GM12878 (cell line): ENCODE measurements around the gene GMDS. TPM values are rescaled to one million over a fixed set of nuclear protein-coding genes. Genes with fewer than 3 reads are reported as not detected.

ENCODE experiments used
- ATAC-seq: fragments of 200-7000 bp; cut with Tn5 transposase; 3 replicates; pipeline ENCODE4 v1.9.1; 2020; ENCODE audit warnings: mild to moderate bottlenecking, moderate library complexity
- BruUV-seq: library from RNA; stranded (reverse); fragments of 400-500 nt; replicated peaks from 2 replicates; lab custom pipeline; 2021; lab: Mats Ljungman, UMichigan
- CTCF ChIA-PET: fragments of 300-600 bp; sonication (Branson Sonifier 250); formaldehyde crosslinking; extraction: SDS; loops from one replicate; lab custom pipeline; 2021; ENCODE audit warnings: inconsistent platforms; lab: Yijun Ruan, JAX
- POLR2A ChIA-PET: fragments of 350-600 bp; formaldehyde crosslinking; extraction: SDS; loops from one replicate; lab custom pipeline; 2021; ENCODE audit warnings: inconsistent platforms; lab: Charles Lee
- RAD21 ChIA-PET: fragments of 300-600 bp; sonication (Branson Sonifier 250); formaldehyde crosslinking; loops from one replicate; lab custom pipeline; 2023; ENCODE audit warnings: antibody characterized with exemption; ENCODE audit not compliant: unreplicated experiment; lab: Charles Lee
- SMC1A ChIA-PET: fragments of 300-600 bp; sonication (Branson Sonifier 250); formaldehyde crosslinking; loops from one replicate; lab custom pipeline; 2023; ENCODE audit not compliant: unreplicated experiment, uncharacterized antibody; lab: Charles Lee
- DNase-seq: peaks from one replicate; pipeline ENCODE4 v3.0.0-alpha.2; 2011; ENCODE audit warnings: low read depth, low spot score
- FAIRE-seq: peaks from 3 replicates; lab custom pipeline; 2011; peaks lifted over from hg19 to GRCh38; lab: Jason Lieb, UNC
- H2AFZ ChIP-seq: 2 replicates; pipeline ENCODE4 v1.6.0; 2011; ENCODE audit warnings: low read depth, low read length, control low read depth; ENCODE audit not compliant: control insufficient read depth
- H3K27ac ChIP-seq: 2 replicates; pipeline ENCODE4 v1.5.1; 2011; ENCODE audit warnings: control low read depth; ENCODE audit not compliant: control insufficient read depth, insufficient read depth
- H3K27me3 ChIP-seq, 2 experiments: replicated peaks in 1 of 2; 2 replicates each; pipeline versions ENCODE4 v1.6.0 to v1.6.1; 2011; ENCODE audit warnings: low read length in 1 of 2; ENCODE audit not compliant: control insufficient read depth in 2 of 2, insufficient read depth in 2 of 2
- H3K36me3 ChIP-seq, 2 experiments: 2 replicates each; pipeline ENCODE4 v1.5.1; 2011; ENCODE audit warnings: low read length in 1 of 2; ENCODE audit not compliant: control insufficient read depth in 2 of 2, insufficient read depth in 2 of 2
- H3K4me1 ChIP-seq: 2 replicates; pipeline ENCODE4 v1.6.1; 2011; ENCODE audit warnings: mild to moderate bottlenecking, low read length, moderate library complexity, mixed read lengths; ENCODE audit not compliant: control insufficient read depth, insufficient read depth
- H3K4me2 ChIP-seq: 2 replicates; pipeline ENCODE4 v1.6.0; 2011; ENCODE audit warnings: control low read depth; ENCODE audit not compliant: control insufficient read depth, insufficient read depth
- H3K4me3 ChIP-seq: fragments of 200-600 bp; sonication (generic); 2 replicates; pipeline ENCODE4 v1.5.1; 2016
- H3K79me2 ChIP-seq: 2 replicates; pipeline ENCODE4 v1.6.0; 2011; ENCODE audit warnings: low read length; ENCODE audit not compliant: control insufficient read depth, insufficient read depth
- H3K9ac ChIP-seq: 2 replicates; pipeline ENCODE4 v1.8.0; 2011; ENCODE audit warnings: low read length, control low read depth, mixed read lengths; ENCODE audit not compliant: control insufficient read depth, insufficient read depth
- H3K9me3 ChIP-seq: replicated peaks from 3 replicates; pipeline ENCODE4 v1.5.1; 2011; ENCODE audit warnings: mild to moderate bottlenecking, low read length; ENCODE audit not compliant: control insufficient read depth, insufficient read depth
- H4K20me1 ChIP-seq: 2 replicates; pipeline ENCODE4 v1.6.0; 2011; ENCODE audit not compliant: control insufficient read depth, insufficient read depth
- DPF2 ChIP-seq: fragments of 450-650 bp; IDR thresholded peaks from 2 replicates; pipeline ENCODE4 v1.6.1; 2017; ENCODE audit warnings: mild to moderate bottlenecking
- FOXM1 ChIP-seq: IDR thresholded peaks from 2 replicates; pipeline ENCODE4 v1.6.1; 2012; ENCODE audit warnings: low read depth, mild to moderate bottlenecking, inconsistent platforms, low read length, moderate library complexity
- IKZF1 ChIP-seq: fragments of 450-650 bp; conservative IDR thresholded peaks from 2 replicates; pipeline ENCODE4 v1.6.1; 2017; ENCODE audit warnings: antibody characterized with exemption, mild to moderate bottlenecking
- IKZF2 ChIP-seq, 2 experiments: fragments of 450-650 bp; IDR thresholded peaks; 2 replicates each; pipeline ENCODE4 v1.6.1; 2017; ENCODE audit warnings: mild to moderate bottlenecking in 2 of 2, moderate library complexity in 2 of 2
- TBL1XR1 ChIP-seq: IDR thresholded peaks from 2 replicates; pipeline ENCODE4 v1.6.1; 2012; ENCODE audit warnings: low read depth, low read length, improper control_type of control experiment
- TCF3 ChIP-seq: IDR thresholded peaks from 2 replicates; pipeline ENCODE4 v1.6.1; 2012; ENCODE audit warnings: low read depth, mild to moderate bottlenecking, low read length, borderline replicate concordance; ENCODE audit not compliant: insufficient read depth
- WGBS: methylation state at CpG from one replicate; pipeline ENCODE4 v1.1.6; 2016; ENCODE audit warnings: low lambda C conversion rate; ENCODE audit not compliant: insufficient replicate concordance, insufficient coverage; ENCODE audit errors: missing lambda C conversion rate; 5-methylcytosine and 5-hydroxymethylcytosine counted together
- in situ Hi-C: fragments of 300-500 bp; cut with MboI; formaldehyde crosslinking; loops from 9 replicates; pipeline ENCODE4 v1.14.3; 2018; ENCODE audit warnings: mixed read lengths
- intact Hi-C: fragments of 100-400 bp; cut with micrococcal nuclease; formaldehyde crosslinking; loops from one replicate; pipeline ENCODE4 v1.14.2; 2022; ENCODE audit not compliant: unreplicated experiment
- polyA plus RNA-seq, 11 experiments: library from polyadenylated mRNA; depleted of rRNA in 4 of 11; unstranded in 6 of 11; stranded (reverse) in 5 of 11; fragments of >200 nt; fragmentation: Nextera tagmentation in 4 of 11; fragmentation: Illumina TruSeq in 1 of 11; extraction: Ambion mirVana in 4 of 11; extraction: Trizol in 1 of 11; gene quantifications; 1 replicate in 1 of 11; 2 replicates in 10 of 11; pipeline versions ENCODE4 v1.2.1 to v1.2.3, GENCODE V29; 2011 to 2016; ENCODE audit warnings: inconsistent platforms in 2 of 11, missing spikeins in 2 of 11, low read depth in 1 of 11
- total RNA-seq, 4 experiments: library from RNA; depleted of rRNA in 3 of 4; stranded (reverse); fragments of >200 nt in 3 of 4; fragmentation: Illumina TruSeq in 1 of 4; extraction: Trizol in 1 of 4; gene quantifications; 2 replicates each; pipeline versions ENCODE4 v1.2.1 to v1.2.3, GENCODE V29; 2013 to 2021
- TF ChIP-seq, protein P1 (sequence below): fragments of 450-650 bp; formaldehyde crosslinking; IDR thresholded peaks from 2 replicates; pipeline ENCODE4 v1.4.0; 2020; ENCODE audit warnings: mild to moderate bottlenecking, moderate library complexity

The GMDS gene
- total and polyA plus RNA-seq, 10 of the 15 experiments (the other 5 are each of a cell fraction or from before 2014, with no cell fraction given): 0.61 to 53.8 (median 29.3) TPM

DNA sequence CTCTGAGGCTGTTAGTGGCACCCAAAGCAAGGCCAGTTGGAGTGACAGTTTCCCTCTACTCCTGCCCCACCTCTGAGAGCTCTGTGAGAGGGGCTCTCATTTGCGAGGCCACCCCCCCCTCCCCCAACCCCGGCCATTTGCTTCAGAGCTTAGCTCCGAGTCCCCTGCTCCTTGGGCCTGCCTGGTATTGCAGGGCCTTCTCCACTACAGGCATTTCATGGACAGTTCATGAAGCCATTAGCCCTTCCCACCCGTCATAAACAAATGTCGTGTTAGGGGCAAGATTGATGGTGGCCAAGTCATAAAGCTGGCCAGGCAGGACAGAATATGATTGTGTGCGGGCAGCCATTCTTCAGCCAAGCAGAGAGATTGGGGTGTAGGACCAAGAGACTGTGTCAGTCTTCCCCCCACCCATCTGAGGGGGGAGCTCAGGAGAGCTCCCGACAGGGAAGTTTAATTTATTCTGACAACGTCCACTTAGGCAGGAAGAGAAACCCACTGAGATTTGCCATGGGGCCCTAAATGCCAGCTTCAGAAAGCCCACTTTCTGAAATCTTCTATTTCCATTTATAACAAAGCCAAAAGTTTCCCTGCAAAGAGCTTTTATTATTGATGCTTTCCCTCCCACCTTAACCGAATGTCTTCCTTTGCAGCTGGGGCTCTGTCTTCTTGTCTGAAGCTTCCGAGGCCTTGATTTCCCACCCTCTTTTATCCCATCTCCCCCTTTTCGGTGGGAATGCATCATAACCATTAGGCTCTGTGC, 628.5 kb downstream of the GMDS start:
- CTCF ChIA-PET: interaction anchor here (0.7 to 1.4 kb wide), 3 partner anchors 10 to 492 kb away, joined by 3 to 5 read pairs (median 3); no protein-coding TSS in a partner anchor
- no TSS peak for BruUV-seq
- in situ Hi-C loops: no loop called here
- DNase-seq: no peak
- Histone ChIP-seq H3K9ac (no peak overlapping the region), H3K27ac (no peak overlapping the region), H2AFZ (no peak overlapping the region), H3K79me2 (no peaks in the 10 kb centered on the region), H3K36me3 (no peaks in the 10 kb centered on the region), H3K4me1 (no peaks in the 10 kb centered on the region), H3K27me3 (peaks cover 0 to 4% of the 10 kb centered on the region in 2 experiments; a peak in 3 of 4 replicates), H3K4me2 (no peak overlapping the region), H4K20me1 (0 out of 2 replicates have a peak, but pooled peaks cover 3% of the 10 kb centered on the region)
- RAD21 ChIA-PET: no interaction called here
- POLR2A ChIA-PET: no interaction called here
- 71% methylated on average over 9 of the region's 11 CpGs for WGBS
- no peak for ATAC-seq
- SMC1A ChIA-PET: interaction anchor here (1.1 kb wide), 1 partner anchor 9 kb away, joined by 3 read pairs; no protein-coding TSS in a partner anchor
- TF ChIP-seq IKZF2 (IDR thresholded peaks at IDR 0.05) (no peak), IKZF1 (no peak), TBL1XR1 (no peak), FOXM1 (no peak), TCF3 (no peak), DPF2 (no peak)
- TF ChIP-seq, protein P1, sequence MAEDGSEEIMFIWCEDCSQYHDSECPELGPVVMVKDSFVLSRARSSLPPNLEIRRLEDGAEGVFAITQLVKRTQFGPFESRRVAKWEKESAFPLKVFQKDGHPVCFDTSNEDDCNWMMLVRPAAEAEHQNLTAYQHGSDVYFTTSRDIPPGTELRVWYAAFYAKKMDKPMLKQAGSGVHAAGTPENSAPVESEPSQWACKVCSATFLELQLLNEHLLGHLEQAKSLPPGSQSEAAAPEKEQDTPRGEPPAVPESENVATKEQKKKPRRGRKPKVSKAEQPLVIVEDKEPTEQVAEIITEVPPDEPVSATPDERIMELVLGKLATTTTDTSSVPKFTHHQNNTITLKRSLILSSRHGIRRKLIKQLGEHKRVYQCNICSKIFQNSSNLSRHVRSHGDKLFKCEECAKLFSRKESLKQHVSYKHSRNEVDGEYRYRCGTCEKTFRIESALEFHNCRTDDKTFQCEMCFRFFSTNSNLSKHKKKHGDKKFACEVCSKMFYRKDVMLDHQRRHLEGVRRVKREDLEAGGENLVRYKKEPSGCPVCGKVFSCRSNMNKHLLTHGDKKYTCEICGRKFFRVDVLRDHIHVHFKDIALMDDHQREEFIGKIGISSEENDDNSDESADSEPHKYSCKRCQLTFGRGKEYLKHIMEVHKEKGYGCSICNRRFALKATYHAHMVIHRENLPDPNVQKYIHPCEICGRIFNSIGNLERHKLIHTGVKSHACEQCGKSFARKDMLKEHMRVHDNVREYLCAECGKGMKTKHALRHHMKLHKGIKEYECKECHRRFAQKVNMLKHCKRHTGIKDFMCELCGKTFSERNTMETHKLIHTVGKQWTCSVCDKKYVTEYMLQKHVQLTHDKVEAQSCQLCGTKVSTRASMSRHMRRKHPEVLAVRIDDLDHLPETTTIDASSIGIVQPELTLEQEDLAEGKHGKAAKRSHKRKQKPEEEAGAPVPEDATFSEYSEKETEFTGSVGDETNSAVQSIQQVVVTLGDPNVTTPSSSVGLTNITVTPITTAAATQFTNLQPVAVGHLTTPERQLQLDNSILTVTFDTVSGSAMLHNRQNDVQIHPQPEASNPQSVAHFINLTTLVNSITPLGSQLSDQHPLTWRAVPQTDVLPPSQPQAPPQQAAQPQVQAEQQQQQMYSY (CRISPR knock-in tag): no peak
- TF ChIP-seq, all 136 proteins: peak for 0
- H3K9me3 ChIP-seq: no peaks in the 10 kb centered on the region; the same call in 2 of the 3 replicates
- no peak for FAIRE-seq
- no peak overlapping the region for H3K4me3 ChIP-seq
- intact Hi-C loops: no loop called here
